ENCODE measurements around the gene SDS. TPM values are rescaled to one million over a fixed set of nuclear protein-coding genes. Genes with fewer than 3 reads are reported as not detected.

SDS gene
- total and polyA plus RNA-seq, 2 donors (not counting 3 experiments of a cell fraction or from before 2014, with no cell fraction given): not detected

DNA sequence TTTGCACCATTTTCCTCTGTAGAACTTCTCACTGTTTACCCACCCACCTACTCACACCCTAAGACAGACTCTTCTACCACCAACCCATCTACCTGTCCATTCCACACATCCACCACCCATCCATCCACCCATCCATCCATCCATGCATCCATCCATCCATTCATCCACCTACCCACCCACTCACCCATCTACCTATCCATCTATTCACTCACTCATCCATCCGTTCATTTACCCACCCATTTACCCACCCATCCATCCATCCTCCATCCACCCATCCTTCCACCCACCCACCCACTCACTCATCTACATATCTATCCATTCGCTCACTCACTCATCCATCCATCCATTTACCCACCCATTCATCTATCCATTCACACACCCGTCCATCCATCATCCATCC lies 30.2 kb downstream of the SDS start:
- Histone ChIP-seq H3K4me2 (ENCODE audit: insufficient read depth, low read length) (no peak overlapping the region), H3K9me1 (replicated peaks; ENCODE audit: control insufficient read depth, extremely low read depth, insufficient read depth, low read length) (no peaks in the 10 kb centered on the region), H3K9ac (replicated peaks; ENCODE audit: extremely low read depth, insufficient read depth, low read length) (no peak overlapping the region), H2AFZ (ENCODE audit: low read depth, low read length) (no peak overlapping the region), H3K36me3 (ENCODE audit: control insufficient read depth in 2 of 2, extremely low read depth in 1 of 2, insufficient read depth in 2 of 2, low read length in 2 of 2) (peaks cover 0 to 19% of the 10 kb centered on the region in 2 experiments), H3K27ac (ENCODE audit: insufficient read depth, low read depth, low read length) (no peak overlapping the region), H3K79me2 (ENCODE audit: control insufficient read depth, insufficient read depth, low read length) (no peaks in the 10 kb centered on the region), H3K27me3 (ENCODE audit: control insufficient read depth in 2 of 2, insufficient read depth in 2 of 2, low read length in 2 of 2) (no peaks in the 10 kb centered on the region), H3K4me3 (replicated peaks in 1 of 3; ENCODE audit: insufficient read depth in 1 of 3, low read depth in 1 of 3, low read length in 3 of 3) (no peak overlapping the region), H4K20me1 (replicated peaks; ENCODE audit: control insufficient read depth, extremely low read depth, insufficient read depth, low read length) (no peaks in the 10 kb centered on the region), H3K4me1 (ENCODE audit: control insufficient read depth, extremely low read depth, insufficient read depth, low read length) (no peaks in the 10 kb centered on the region), H3K9me3 (replicated peaks; ENCODE audit: control insufficient read depth, insufficient read depth, low read length) (no peaks in the 10 kb centered on the region)
- DNase-seq (ENCODE audit: low read depth, low spot score): no peak
- ChIA-PET POLR2A (no interaction called here), CTCF (no interaction called here)
- TF ChIP-seq POLR2AphosphoS5 (IDR thresholded peaks at IDR 0.05; ENCODE audit: insufficient read depth, low read depth, low read length) (no peak), POLR2A (IDR thresholded peaks at IDR 0.05; ENCODE audit: low read depth, low read length) (no peak), GATA2 (IDR thresholded peaks at IDR 0.05; ENCODE audit: insufficient read depth, insufficient read length, low read depth, low read length) (no peak), MYC (IDR thresholded peaks at IDR 0.05; ENCODE audit: low read depth, low read length) (no peak), JUN (IDR thresholded peaks at IDR 0.05; ENCODE audit: borderline replicate concordance, insufficient read depth, insufficient read length, low read depth) (no peak), FOS (IDR thresholded peaks at IDR 0.05; ENCODE audit: borderline replicate concordance, insufficient read depth, low read length) (no peak), EZH2 (IDR thresholded peaks at IDR 0.05; ENCODE audit: borderline replicate concordance, low read depth, low read length, severe bottlenecking) (no peak)
- TF ChIP-seq, protein P1, sequence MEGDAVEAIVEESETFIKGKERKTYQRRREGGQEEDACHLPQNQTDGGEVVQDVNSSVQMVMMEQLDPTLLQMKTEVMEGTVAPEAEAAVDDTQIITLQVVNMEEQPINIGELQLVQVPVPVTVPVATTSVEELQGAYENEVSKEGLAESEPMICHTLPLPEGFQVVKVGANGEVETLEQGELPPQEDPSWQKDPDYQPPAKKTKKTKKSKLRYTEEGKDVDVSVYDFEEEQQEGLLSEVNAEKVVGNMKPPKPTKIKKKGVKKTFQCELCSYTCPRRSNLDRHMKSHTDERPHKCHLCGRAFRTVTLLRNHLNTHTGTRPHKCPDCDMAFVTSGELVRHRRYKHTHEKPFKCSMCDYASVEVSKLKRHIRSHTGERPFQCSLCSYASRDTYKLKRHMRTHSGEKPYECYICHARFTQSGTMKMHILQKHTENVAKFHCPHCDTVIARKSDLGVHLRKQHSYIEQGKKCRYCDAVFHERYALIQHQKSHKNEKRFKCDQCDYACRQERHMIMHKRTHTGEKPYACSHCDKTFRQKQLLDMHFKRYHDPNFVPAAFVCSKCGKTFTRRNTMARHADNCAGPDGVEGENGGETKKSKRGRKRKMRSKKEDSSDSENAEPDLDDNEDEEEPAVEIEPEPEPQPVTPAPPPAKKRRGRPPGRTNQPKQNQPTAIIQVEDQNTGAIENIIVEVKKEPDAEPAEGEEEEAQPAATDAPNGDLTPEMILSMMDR (IDR thresholded peaks at IDR 0.05; ENCODE audit: extremely low read depth in 1 of 2, insufficient read depth in 1 of 2, low read depth in 1 of 2, low read length in 2 of 2): no peak
- TF ChIP-seq, protein P2, sequence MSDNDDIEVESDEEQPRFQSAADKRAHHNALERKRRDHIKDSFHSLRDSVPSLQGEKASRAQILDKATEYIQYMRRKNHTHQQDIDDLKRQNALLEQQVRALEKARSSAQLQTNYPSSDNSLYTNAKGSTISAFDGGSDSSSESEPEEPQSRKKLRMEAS (IDR thresholded peaks at IDR 0.05; ENCODE audit: insufficient read depth, insufficient read length): no peak
- intact Hi-C loops (cut with micrococcal nuclease): no loop called here
- BruUV-seq (replicated peaks): no TSS peak
- FAIRE-seq: no peak
- dilution Hi-C loops (cut with MboI; ENCODE audit: extremely low pct_ligation_motif_present, low sequenced_read_pairs): no loop called here
